A549 (cell line): Measurements from ENCODE around the gene OLIG1. TPM values are rescaled to one million over a fixed set of nuclear protein-coding genes. Genes with fewer than 3 reads are reported as not detected.

Source experiments
- ATAC-seq, 2 experiments: fragments of 200-7000 bp in 1 of 2; fragments of >200 bp in 1 of 2; cut with Nextera tagmentation in 1 of 2; cut with Tn5 transposase in 1 of 2; 3 replicates each; pipeline versions ENCODE4 v1.8.0 to v1.9.1; 2018 to 2020; ENCODE audit warnings: mild to moderate bottlenecking in 1 of 2, moderate library complexity in 1 of 2
- CTCF ChIA-PET: fragments of 300-600 bp; sonication (Branson Sonifier 250); formaldehyde crosslinking; extraction: SDS; loops from one replicate; lab custom pipeline; 2021; ENCODE audit warnings: antibody characterized with exemption, inconsistent platforms; lab: Yijun Ruan, JAX
- POLR2A ChIA-PET: fragments of 350-600 bp; formaldehyde crosslinking; extraction: SDS; loops from one replicate; lab custom pipeline; 2021; ENCODE audit warnings: antibody characterized with exemption, inconsistent platforms; lab: Yijun Ruan, JAX
- DNase-seq, 2 experiments: peaks; one replicate each; pipeline versions ENCODE4 v3.0.0 to v3.0.0-alpha.2; 2011 to 2016; ENCODE audit warnings: low read depth in 1 of 2, low spot score in 1 of 2
- FAIRE-seq: peaks from 2 replicates; lab custom pipeline; 2011; peaks lifted over from hg19 to GRCh38; lab: Jason Lieb, UNC
- H3K27ac ChIP-seq, 2 experiments: fragments of >200 bp; sonication (Bioruptor Twin); formaldehyde crosslinking; 3 replicates each; pipeline ENCODE4 v1.5.1; 2016 to 2017
- H3K4me1 ChIP-seq: fragments of >200 bp; sonication (Bioruptor Twin); formaldehyde crosslinking; 3 replicates; pipeline ENCODE4 v1.6.1; 2016
- H3K4me2 ChIP-seq: fragments of >200 bp; sonication (Bioruptor Twin); formaldehyde crosslinking; 3 replicates; pipeline ENCODE4 v1.6.1; 2016
- H3K4me3 ChIP-seq: fragments of >200 bp; sonication (Bioruptor Twin); formaldehyde crosslinking; 3 replicates; pipeline ENCODE4 v1.5.1; 2016
- H3K9me3 ChIP-seq: fragments of >200 bp; sonication (Bioruptor Twin); formaldehyde crosslinking; 3 replicates; pipeline ENCODE4 v1.6.1; 2016
- CBX8 ChIP-seq: fragments of 200-600 bp; sonication (generic); IDR thresholded peaks from 2 replicates; pipeline ENCODE4 v1.6.1; 2016
- EHMT2 ChIP-seq: fragments of 200-600 bp; sonication (generic); IDR thresholded peaks from 2 replicates; pipeline ENCODE4 v1.6.1; 2016; ENCODE audit warnings: antibody characterized with exemption, low read depth, mild to moderate bottlenecking, moderate library complexity
- FOSB ChIP-seq: fragments of 250-450 bp; sonication (Bioruptor Pico); IDR thresholded peaks from 2 replicates; pipeline ENCODE4 v1.5.0; 2020; ENCODE audit warnings: mild to moderate bottlenecking, moderate library complexity
- FOSL2 ChIP-seq, 2 experiments: fragments of 450-650 bp in 1 of 2; fragments of >200 bp in 1 of 2; sonication (Bioruptor Twin) in 1 of 2; formaldehyde crosslinking; IDR thresholded peaks; 2 replicates each; pipeline versions ENCODE4 v1.5.0 to v1.6.1; 2016 to 2020; ENCODE audit warnings: mild to moderate bottlenecking in 1 of 2, moderate library complexity in 1 of 2
- HDAC2 ChIP-seq: fragments of 200-600 bp; sonication (generic); IDR thresholded peaks from 2 replicates; pipeline ENCODE4 v1.6.1; 2016
- KDM5A ChIP-seq: fragments of 200-600 bp; sonication (generic); IDR thresholded peaks from 2 replicates; pipeline ENCODE4 v1.6.1; 2016; ENCODE audit warnings: antibody characterized with exemption, mild to moderate bottlenecking
- MAFK ChIP-seq: fragments of 450-650 bp; IDR thresholded peaks from 2 replicates; pipeline ENCODE4 v1.6.1; 2014; ENCODE audit not compliant: partially characterized antibody
- NFE2L2 ChIP-seq: fragments of 150-350 bp; conservative IDR thresholded peaks from 2 replicates; pipeline ENCODE4 v1.6.1; 2014; ENCODE audit warnings: low read length
- NPAS2 ChIP-seq: fragments of 250-450 bp; sonication (Bioruptor Pico); IDR thresholded peaks from 2 replicates; pipeline ENCODE4 v1.8.0; 2022; ENCODE audit warnings: mild to moderate bottlenecking, moderate library complexity, borderline replicate concordance
- NR3C1 ChIP-seq: fragments of >200 bp; sonication (Bioruptor Twin); formaldehyde crosslinking; IDR thresholded peaks from 3 replicates; pipeline ENCODE4 v1.6.1; 2017
- PHF8 ChIP-seq: fragments of 200-600 bp; sonication (generic); IDR thresholded peaks from 2 replicates; pipeline ENCODE4 v1.6.1; 2016; ENCODE audit warnings: low read depth, mild to moderate bottlenecking, antibody characterized with exemption, moderate library complexity, borderline replicate concordance
- POLR2AphosphoS2 ChIP-seq: conservative IDR thresholded peaks from 2 replicates; pipeline ENCODE4 v1.6.1; 2012; ENCODE audit warnings: low read length, improper control_type of control experiment, inconsistent platforms
- RARB ChIP-seq: fragments of 250-450 bp; sonication (Bioruptor Pico); IDR thresholded peaks from 2 replicates; pipeline ENCODE4 v1.8.0; 2021; ENCODE audit warnings: mild to moderate bottlenecking, moderate library complexity
- SREBF2 ChIP-seq: fragments of 450-650 bp; IDR thresholded peaks from 2 replicates; pipeline ENCODE4 v1.6.1; 2014; ENCODE audit warnings: mild to moderate bottlenecking, moderate library complexity
- ZC3H11A ChIP-seq: fragments of 450-650 bp; IDR thresholded peaks from 2 replicates; pipeline ENCODE4 v1.6.1; 2014; ENCODE audit warnings: antibody characterized with exemption, mild to moderate bottlenecking
- ZNF302 ChIP-seq: fragments of 250-450 bp; sonication (Bioruptor Pico); IDR thresholded peaks from 2 replicates; pipeline ENCODE4 v1.9.0; 2021; ENCODE audit warnings: inconsistent platforms, mild to moderate bottlenecking, moderate library complexity
- ZSCAN20 ChIP-seq: fragments of 250-450 bp; sonication (Bioruptor Pico); IDR thresholded peaks from 2 replicates; pipeline ENCODE4 v1.8.0; 2022; ENCODE audit warnings: mild to moderate bottlenecking, moderate library complexity
- WGBS: methylation state at CpG from one replicate; pipeline ENCODE4 v1.1.6; 2017; ENCODE audit errors: missing lambda C conversion rate; 5-methylcytosine and 5-hydroxymethylcytosine counted together
- polyA plus RNA-seq, 4 experiments: library from polyadenylated mRNA; depleted of rRNA in 3 of 4; stranded (reverse); fragments of >200 nt; fragmentation: RNase III in 1 of 4; extraction: RNeasy Plus Mini Kit Qiagen cat#74134 plus additional on column Dnase treatment in 1 of 4; gene quantifications; 2 replicates in 3 of 4; 3 replicates in 1 of 4; pipeline ENCODE4 v1.2.3, GENCODE V29; 2011 to 2017
- TF ChIP-seq, protein P1 (sequence below): fragments of >200 bp; sonication (Bioruptor Twin); formaldehyde crosslinking; IDR thresholded peaks from 2 replicates; pipeline ENCODE4 v1.6.1; 2016
- TF ChIP-seq, protein P2 (sequence below): fragments of 250-450 bp; sonication (Bioruptor Pico); IDR thresholded peaks from 2 replicates; pipeline ENCODE4 v1.5.0; 2021; ENCODE audit warnings: mild to moderate bottlenecking, moderate library complexity, borderline replicate concordance
- TF ChIP-seq, protein P3 (sequence below): fragments of >200 bp; sonication (Bioruptor Twin); formaldehyde crosslinking; IDR thresholded peaks from 3 replicates; pipeline ENCODE4 v1.6.1; 2016
- TF ChIP-seq, protein P4 (sequence below): IDR thresholded peaks from 2 replicates; pipeline ENCODE4 v1.6.1; 2012; ENCODE audit warnings: low read depth, borderline replicate concordance

Gene OLIG1
- polyA plus RNA-seq, 2 of the 4 experiments (the other 2 are of a cell fraction): not detected

DNA sequence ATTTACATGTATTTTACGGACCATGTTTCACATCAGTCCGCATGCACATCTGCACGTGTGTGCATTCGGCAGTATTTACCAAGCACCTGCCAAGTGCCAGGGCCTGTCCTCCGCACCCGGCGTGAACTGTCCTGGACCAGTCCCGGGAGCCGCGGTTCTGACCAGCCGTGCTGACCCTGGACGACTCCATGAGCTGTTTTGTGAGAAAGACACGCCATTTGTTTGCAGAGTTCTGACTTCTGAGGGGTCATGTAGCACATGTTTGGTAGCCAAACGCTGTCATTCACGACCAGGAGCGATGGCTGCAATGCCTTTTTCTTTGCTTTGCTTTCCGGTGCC is 47.5 kb upstream of the OLIG1 start:
- ChIA-PET POLR2A (no interaction called here), CTCF (no interaction called here)
- Histone ChIP-seq H3K27ac (no peak overlapping the region), H3K4me2 (no peak overlapping the region), H3K9me3 (no peaks in the 10 kb centered on the region), H3K4me1 (no peaks in the 10 kb centered on the region), H3K4me3 (no peak overlapping the region)
- TF ChIP-seq KDM5A (no peak), ZNF302 (CRISPR knock-in tag) (no peak)
- FAIRE-seq (no peak), DNase-seq (no peak), ATAC-seq (no peak)
- 49% methylated on average over 13 of the region's 17 CpGs for WGBS

DNA sequence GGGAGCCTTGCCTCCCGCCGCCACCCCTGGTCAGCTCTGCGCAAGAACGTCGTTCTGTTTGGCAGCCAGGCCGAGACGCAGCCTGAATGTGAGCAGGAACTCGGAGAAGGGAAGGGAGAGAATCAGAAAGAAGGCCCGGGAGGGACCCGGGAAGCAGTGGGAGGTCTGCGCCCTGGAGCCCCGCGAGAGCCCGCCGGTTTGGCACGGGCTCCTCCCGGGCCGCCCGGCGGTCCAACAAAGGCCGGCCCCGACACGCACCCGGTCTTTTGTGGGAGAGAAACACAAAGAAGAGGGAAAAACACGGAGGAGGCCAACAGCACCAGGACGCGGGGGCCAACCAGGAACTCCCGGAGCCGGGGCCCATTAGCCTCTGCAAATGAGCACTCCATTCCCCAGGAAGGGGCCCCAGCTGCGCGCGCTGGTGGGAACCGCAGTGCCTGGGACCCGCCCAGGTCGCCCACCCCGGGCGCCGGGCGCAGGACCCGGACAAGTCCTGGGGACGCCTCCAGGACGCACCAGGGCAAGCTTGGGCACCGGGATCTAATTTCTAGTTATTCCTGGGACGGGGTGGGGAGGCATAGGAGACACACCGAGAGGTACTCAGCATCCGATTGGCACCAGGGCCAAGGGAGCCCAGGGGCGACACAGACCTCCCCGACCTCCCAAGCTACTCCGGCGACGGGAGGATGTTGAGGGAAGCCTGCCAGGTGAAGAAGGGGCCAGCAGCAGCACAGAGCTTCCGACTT is 46.9 kb upstream of the OLIG1 start:
- ATAC-seq (no peak; a peak in 1 of 6 replicates), DNase-seq (no peak), FAIRE-seq (no peak)
- no peak overlapping the region for H3K27ac ChIP-seq
- CTCF ChIA-PET: interaction anchor here (1.0 kb wide), 1 partner anchor 104 kb away, joined by 3 read pairs; no protein-coding TSS in a partner anchor
- WGBS: 27% methylated on average over 32 of the region's 52 CpGs
- POLR2A ChIA-PET: no interaction called here
- H3K9me3 ChIP-seq: no peaks in the 10 kb centered on the region
- no peak overlapping the region for H3K4me2 ChIP-seq
- TF ChIP-seq FOSL2 (IDR thresholded peaks at IDR 0.05) (no peak), FOSL2 (CRISPR knock-in tag; IDR thresholded peaks at IDR 0.05) (no peak), SREBF2 (no peak), EHMT2 (no peak), FOSB (CRISPR knock-in tag) (no peak), HDAC2 (no peak), ZSCAN20 (no peak), NFE2L2 (no peak), ZC3H11A (no peak)
- TF ChIP-seq, protein P1, sequence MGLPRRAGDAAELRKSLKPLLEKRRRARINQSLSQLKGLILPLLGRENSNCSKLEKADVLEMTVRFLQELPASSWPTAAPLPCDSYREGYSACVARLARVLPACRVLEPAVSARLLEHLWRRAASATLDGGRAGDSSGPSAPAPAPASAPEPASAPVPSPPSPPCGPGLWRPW: no peak
- TF ChIP-seq, protein P2, sequence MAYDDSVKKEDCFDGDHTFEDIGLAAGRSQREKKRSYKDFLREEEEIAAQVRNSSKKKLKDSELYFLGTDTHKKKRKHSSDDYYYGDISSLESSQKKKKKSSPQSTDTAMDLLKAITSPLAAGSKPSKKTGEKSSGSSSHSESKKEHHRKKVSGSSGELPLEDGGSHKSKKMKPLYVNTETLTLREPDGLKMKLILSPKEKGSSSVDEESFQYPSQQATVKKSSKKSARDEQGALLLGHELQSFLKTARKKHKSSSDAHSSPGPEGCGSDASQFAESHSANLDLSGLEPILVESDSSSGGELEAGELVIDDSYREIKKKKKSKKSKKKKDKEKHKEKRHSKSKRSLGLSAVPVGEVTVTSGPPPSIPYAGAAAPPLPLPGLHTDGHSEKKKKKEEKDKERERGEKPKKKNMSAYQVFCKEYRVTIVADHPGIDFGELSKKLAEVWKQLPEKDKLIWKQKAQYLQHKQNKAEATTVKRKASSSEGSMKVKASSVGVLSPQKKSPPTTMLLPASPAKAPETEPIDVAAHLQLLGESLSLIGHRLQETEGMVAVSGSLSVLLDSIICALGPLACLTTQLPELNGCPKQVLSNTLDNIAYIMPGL: no peak
- TF ChIP-seq, protein P3, sequence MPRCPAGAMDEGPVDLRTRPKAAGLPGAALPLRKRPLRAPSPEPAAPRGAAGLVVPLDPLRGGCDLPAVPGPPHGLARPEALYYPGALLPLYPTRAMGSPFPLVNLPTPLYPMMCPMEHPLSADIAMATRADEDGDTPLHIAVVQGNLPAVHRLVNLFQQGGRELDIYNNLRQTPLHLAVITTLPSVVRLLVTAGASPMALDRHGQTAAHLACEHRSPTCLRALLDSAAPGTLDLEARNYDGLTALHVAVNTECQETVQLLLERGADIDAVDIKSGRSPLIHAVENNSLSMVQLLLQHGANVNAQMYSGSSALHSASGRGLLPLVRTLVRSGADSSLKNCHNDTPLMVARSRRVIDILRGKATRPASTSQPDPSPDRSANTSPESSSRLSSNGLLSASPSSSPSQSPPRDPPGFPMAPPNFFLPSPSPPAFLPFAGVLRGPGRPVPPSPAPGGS: no peak
- TF ChIP-seq, all 56 proteins: peak for 0
- no peaks in the 10 kb centered on the region for H3K4me1 ChIP-seq
- H3K4me3 ChIP-seq: no peak overlapping the region

DNA sequence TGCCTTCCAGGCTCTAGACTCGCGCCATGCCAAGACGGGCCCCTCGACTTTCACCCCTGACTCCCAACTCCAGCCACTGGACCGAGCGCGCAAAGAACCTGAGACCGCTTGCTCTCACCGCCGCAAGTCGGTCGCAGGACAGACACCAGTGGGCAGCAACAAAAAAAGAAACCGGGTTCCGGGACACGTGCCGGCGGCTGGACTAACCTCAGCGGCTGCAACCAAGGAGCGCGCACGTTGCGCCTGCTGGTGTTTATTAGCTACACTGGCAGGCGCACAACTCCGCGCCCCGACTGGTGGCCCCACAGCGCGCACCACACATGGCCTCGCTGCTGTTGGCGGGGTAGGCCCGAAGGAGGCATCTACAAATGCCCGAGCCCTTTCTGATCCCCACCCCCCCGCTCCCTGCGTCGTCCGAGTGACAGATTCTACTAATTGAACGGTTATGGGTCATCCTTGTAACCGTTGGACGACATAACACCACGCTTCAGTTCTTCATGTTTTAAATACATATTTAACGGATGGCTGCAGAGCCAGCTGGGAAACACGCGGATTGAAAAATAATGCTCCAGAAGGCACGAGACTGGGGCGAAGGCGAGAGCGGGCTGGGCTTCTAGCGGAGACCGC is 46.3 kb upstream of the OLIG1 start:
- POLR2A ChIA-PET: no interaction called here
- no peaks in the 10 kb centered on the region for H3K9me3 ChIP-seq
- FAIRE-seq (no peak), ATAC-seq (peak in 1 of 2 experiments; percentile 22; a peak in 1 of 6 replicates), DNase-seq (no peak)
- WGBS: 34% methylated on average over 16 of the region's 49 CpGs
- peak overlapping the region; percentile 7; the same call in 1 of the 3 replicates for H3K4me2 ChIP-seq
- CTCF ChIA-PET: interaction anchor here (1.0 kb wide), 1 partner anchor 103 kb away, joined by 3 read pairs; no protein-coding TSS in a partner anchor
- no peaks in the 10 kb centered on the region for H3K4me1 ChIP-seq
- TF ChIP-seq NPAS2 (CRISPR knock-in tag): no peak
- TF ChIP-seq MAFK: no peak
- TF ChIP-seq CBX8: no peak
- TF ChIP-seq PHF8: no peak
- TF ChIP-seq RARB: no peak
- TF ChIP-seq, protein P4, sequence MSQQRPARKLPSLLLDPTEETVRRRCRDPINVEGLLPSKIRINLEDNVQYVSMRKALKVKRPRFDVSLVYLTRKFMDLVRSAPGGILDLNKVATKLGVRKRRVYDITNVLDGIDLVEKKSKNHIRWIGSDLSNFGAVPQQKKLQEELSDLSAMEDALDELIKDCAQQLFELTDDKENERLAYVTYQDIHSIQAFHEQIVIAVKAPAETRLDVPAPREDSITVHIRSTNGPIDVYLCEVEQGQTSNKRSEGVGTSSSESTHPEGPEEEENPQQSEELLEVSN: no peak
- TF ChIP-seq, protein P1: no peak
- no peak for TF ChIP-seq NR3C1
- no peak for TF ChIP-seq POLR2AphosphoS2
- no peak overlapping the region for H3K4me3 ChIP-seq
- no peak overlapping the region for H3K27ac ChIP-seq
